ENCODE data around the gene PXDN. TPM values are rescaled to one million over a fixed set of nuclear protein-coding genes. Genes with fewer than 3 reads are reported as not detected.
"Not testable (repeated sequence)": the region's sequence is repeated elsewhere in the genome, so short reads cannot be mapped to it uniquely, and the experiment has no call there.

PXDN gene
- total RNA-seq, 1 donor from 2014 or later: 2.5 TPM

- intact Hi-C loops (cut with micrococcal nuclease): no loop called here
Measured at GRCh38 chr2:1741851-1742250, 2.5 kb downstream of the PXDN start.

- intact Hi-C loops (cut with micrococcal nuclease): no loop called here
Measured at GRCh38 chr2:1740716-1741589, 3.4 kb downstream of the PXDN start.

GRCh38 chr2:1739961-1740715 lies 4.2 kb downstream of the PXDN start:
- intact Hi-C loops (cut with micrococcal nuclease): no loop called here

GRCh38 chr2:1739322-1739957 lies 4.9 kb downstream of the PXDN start:
- intact Hi-C loops (cut with micrococcal nuclease): no loop called here

GRCh38 chr2:1738646-1739302 lies 5.5 kb downstream of the PXDN start:
- intact Hi-C loops (cut with micrococcal nuclease): no loop called here

- intact Hi-C loops (cut with micrococcal nuclease): no loop called here
Measured at GRCh38 chr2:1738163-1738562, 6.2 kb downstream of the PXDN start.

- intact Hi-C loops (cut with micrococcal nuclease): no loop called here
Measured at GRCh38 chr2:1736997-1737480, 7.3 kb downstream of the PXDN start.

- intact Hi-C loops (cut with micrococcal nuclease): no loop called here
Measured at GRCh38 chr2:1736045-1736444, 8.3 kb downstream of the PXDN start.

- intact Hi-C loops (cut with micrococcal nuclease): not testable (repeated sequence)
Measured at GRCh38 chr2:1733298-1733697, 11.0 kb downstream of the PXDN start.

GRCh38 chr2:1731963-1732768 lies 12.1 kb downstream of the PXDN start:
- intact Hi-C loops (cut with micrococcal nuclease): no loop called here

GRCh38 chr2:1731447-1731962 lies 12.8 kb downstream of the PXDN start:
- intact Hi-C loops (cut with micrococcal nuclease): no loop called here

GRCh38 chr2:1730015-1730927 lies 14.0 kb downstream of the PXDN start:
- intact Hi-C loops (cut with micrococcal nuclease): no loop called here

GRCh38 chr2:1729242-1729641 lies 15.1 kb downstream of the PXDN start:
- intact Hi-C loops (cut with micrococcal nuclease): no loop called here

GRCh38 chr2:1728821-1729220 lies 15.5 kb downstream of the PXDN start:
- intact Hi-C loops (cut with micrococcal nuclease): no loop called here

- intact Hi-C loops (cut with micrococcal nuclease): no loop called here
Measured at GRCh38 chr2:1727796-1728474, 16.4 kb downstream of the PXDN start.

GRCh38 chr2:1727101-1727771 lies 17.1 kb downstream of the PXDN start:
- intact Hi-C loops (cut with micrococcal nuclease): no loop called here

GRCh38 chr2:1726558-1726957 lies 17.8 kb downstream of the PXDN start:
- intact Hi-C loops (cut with micrococcal nuclease): no loop called here

- intact Hi-C loops (cut with micrococcal nuclease): not testable (repeated sequence)
Measured at GRCh38 chr2:1724351-1724750, 20.0 kb downstream of the PXDN start.

All from T-helper 1 cell treated with Interleukin-12 subunit alpha and Interleukin-12 subunit beta and Interleukin-4 antibody, amounts not matched to agents 30 ng/mL and 1 ng/mL, for 36 hours (primary cell).